Large intestine (tissue), 3 donors: ENCODE data around the gene ALDH2. TPM values are rescaled to one million over a fixed set of nuclear protein-coding genes. Genes with fewer than 3 reads are reported as not detected.
"Not testable (repeated sequence)": the region's sequence is repeated elsewhere in the genome, so short reads cannot be mapped to it uniquely, and the experiment has no call there.

Experiments used
- DNase-seq, 2 donors: peaks; one replicate each; pipeline versions ENCODE4 v3.0.0 to v3.0.0-alpha.2; 2013
- H3K27ac ChIP-seq: one replicate; pipeline ENCODE4 v1.5.1; 2013; ENCODE audit warnings: low read length
- H3K27me3 ChIP-seq: 2 replicates; pipeline ENCODE4 v1.6.1; 2013; ENCODE audit warnings: low read length; ENCODE audit not compliant: control insufficient read depth, insufficient read depth
- H3K36me3 ChIP-seq: 2 replicates; pipeline ENCODE4 v1.6.1; 2013; ENCODE audit warnings: low read length; ENCODE audit not compliant: control insufficient read depth, insufficient read depth
- H3K4me1 ChIP-seq: one replicate; pipeline ENCODE4 v1.6.1; 2013; ENCODE audit warnings: low read length; ENCODE audit not compliant: control insufficient read depth, insufficient read depth
- H3K4me3 ChIP-seq: one replicate; pipeline ENCODE4 v1.5.1; 2013; ENCODE audit warnings: low read length
- H3K9me3 ChIP-seq: one replicate; pipeline ENCODE4 v1.6.1; 2013; ENCODE audit warnings: mild to moderate bottlenecking, low read depth, low read length, moderate library complexity; ENCODE audit not compliant: control insufficient read depth
- WGBS: methylation state at CpG from one replicate; pipeline ENCODE4 v1.1.5; 2013; ENCODE audit warnings: low lambda C conversion rate; ENCODE audit not compliant: insufficient coverage; 5-methylcytosine and 5-hydroxymethylcytosine counted together
- polyA plus RNA-seq: library from polyadenylated mRNA; unstranded; fragments of 120-200 nt; gene quantifications from one replicate; pipeline ENCODE4 v1.2.1, GENCODE V29; 2013

Gene ALDH2
- polyA plus RNA-seq, 1 donor: 100 TPM

- Histone ChIP-seq H3K4me3 (no peak overlapping the region), H3K4me1 (peaks cover 19% of the 10 kb centered on the region), H3K27ac (no peak overlapping the region), H3K27me3 (no peaks in the 10 kb centered on the region), H3K9me3 (no peaks in the 10 kb centered on the region), H3K36me3 (no peaks in the 10 kb centered on the region)
- WGBS: no CpG with 5 or more reads among the region's 3 CpGs
- DNase-seq: no peak
Observed at GRCh38 chr12:111823891-111824290, 57.2 kb downstream of the ALDH2 start.

GRCh38 chr12:111824312-111824711, 57.6 kb downstream of the ALDH2 start:
- DNase-seq, H3K4me3 ChIP-seq, H3K36me3 ChIP-seq, H3K27ac ChIP-seq, H3K9me3 ChIP-seq, H3K27me3 ChIP-seq: not testable (repeated sequence)
- peaks cover 14% of the 10 kb centered on the region for H3K4me1 ChIP-seq
- no CpG with 5 or more reads among the region's 4 CpGs for WGBS

- Histone ChIP-seq H3K9me3 (no peaks in the 10 kb centered on the region), H3K27ac (no peak overlapping the region), H3K4me1 (peaks cover 5% of the 10 kb centered on the region), H3K4me3 (no peak overlapping the region), H3K27me3 (no peaks in the 10 kb centered on the region), H3K36me3 (no peaks in the 10 kb centered on the region)
- no peak for DNase-seq
- WGBS: no CpG with 5 or more reads among the region's 5 CpGs
Observed at GRCh38 chr12:111825509-111825908, 58.8 kb downstream of the ALDH2 start.

GRCh38 chr12:111826316-111826715, 59.6 kb downstream of the ALDH2 start:
- Histone ChIP-seq H3K4me3 (no peak overlapping the region), H3K4me1 (no peaks in the 10 kb centered on the region), H3K27ac (no peak overlapping the region), H3K27me3 (no peaks in the 10 kb centered on the region), H3K9me3 (no peaks in the 10 kb centered on the region), H3K36me3 (no peaks in the 10 kb centered on the region)
- whole genome bisulfite sequencing: no CpG with 5 or more reads among the region's 3 CpGs
- DNase-seq: no peak

GRCh38 chr12:111826992-111827391, 60.3 kb downstream of the ALDH2 start:
- WGBS: no CpG with 5 or more reads among the region's 2 CpGs
- Histone ChIP-seq H3K36me3 (no peaks in the 10 kb centered on the region), H3K9me3 (no peaks in the 10 kb centered on the region), H3K27ac (no peak overlapping the region), H3K4me1 (no peaks in the 10 kb centered on the region), H3K4me3 (no peak overlapping the region), H3K27me3 (no peaks in the 10 kb centered on the region)
- no peak for DNase-seq

- WGBS: 100% methylated on average over 1 of the region's 4 CpGs
- no peak overlapping the region for H3K27ac ChIP-seq
- H3K9me3 ChIP-seq: no peaks in the 10 kb centered on the region
- no peaks in the 10 kb centered on the region for H3K36me3 ChIP-seq
- DNase-seq: no peak
- H3K27me3 ChIP-seq: no peaks in the 10 kb centered on the region
- H3K4me1 ChIP-seq: no peaks in the 10 kb centered on the region
- no peak overlapping the region for H3K4me3 ChIP-seq
Observed at GRCh38 chr12:111827907-111828306, 61.2 kb downstream of the ALDH2 start.

- H3K9me3 ChIP-seq: no peaks in the 10 kb centered on the region
- DNase-seq: no peak
- H3K4me1 ChIP-seq: no peaks in the 10 kb centered on the region
- no peaks in the 10 kb centered on the region for H3K36me3 ChIP-seq
- no peak overlapping the region for H3K27ac ChIP-seq
- no peaks in the 10 kb centered on the region for H3K27me3 ChIP-seq
- no peak overlapping the region for H3K4me3 ChIP-seq
- WGBS: no CpG with 5 or more reads among the region's 8 CpGs
Observed at GRCh38 chr12:111828338-111828979, 61.7 kb downstream of the ALDH2 start.

GRCh38 chr12:111829635-111830034, 62.9 kb downstream of the ALDH2 start:
- WGBS: no CpG with 5 or more reads among the region's 3 CpGs
- not testable (repeated sequence) for H3K27me3 ChIP-seq, H3K4me1 ChIP-seq, DNase-seq, H3K9me3 ChIP-seq, H3K4me3 ChIP-seq, H3K36me3 ChIP-seq, H3K27ac ChIP-seq

- H3K36me3 ChIP-seq, H3K27me3 ChIP-seq, H3K4me1 ChIP-seq, DNase-seq, H3K9me3 ChIP-seq, H3K27ac ChIP-seq, H3K4me3 ChIP-seq: not testable (repeated sequence)
- WGBS: no CpG with 5 or more reads among the region's 22 CpGs
Observed at GRCh38 chr12:111834740-111835386, 68.1 kb downstream of the ALDH2 start.

GRCh38 chr12:111835531-111836181, 68.9 kb downstream of the ALDH2 start:
- not testable (repeated sequence) for H3K4me3 ChIP-seq, H3K27ac ChIP-seq, H3K9me3 ChIP-seq, DNase-seq, H3K27me3 ChIP-seq, H3K4me1 ChIP-seq
- peaks cover 10% of the 10 kb centered on the region for H3K36me3 ChIP-seq
- WGBS: no CpG with 5 or more reads among the region's 28 CpGs
